Aorta (tissue), 5 donors: Measurements from ENCODE around the gene PRKCE. TPM values are rescaled to one million over a fixed set of nuclear protein-coding genes. Genes with fewer than 3 reads are reported as not detected.
A peak's percentile ranks its signal among the peaks of the same experiment; 100 is the strongest.
"Not testable (repeated sequence)": the region's sequence is repeated elsewhere in the genome, so short reads cannot be mapped to it uniquely, and the experiment has no call there.

Experiments
- ATAC-seq: fragments of 200-7000 bp; cut with Tn5 transposase; one replicate; pipeline ENCODE4 v1.9.1; 2022; ENCODE audit warnings: moderate library complexity; ENCODE audit not compliant: low FRiP score
- DNase-seq, 2 donors: peaks; one replicate each; pipeline ENCODE4 v3.0.0-alpha.2; 2020
- H3K27ac ChIP-seq, 2 donors: one replicate each; pipeline ENCODE4 v1.5.1; 2013; ENCODE audit warnings: low read length in 2 of 2, mild to moderate bottlenecking in 2 of 2, moderate library complexity in 2 of 2, control low read depth in 1 of 2, inconsistent platforms in 1 of 2, low read depth in 1 of 2
- H3K27me3 ChIP-seq, 2 donors: one replicate each; pipeline ENCODE4 v1.6.1; 2013; ENCODE audit warnings: control low read depth in 1 of 2, low read length in 1 of 2, mild to moderate bottlenecking in 1 of 2, moderate library complexity in 1 of 2; ENCODE audit not compliant: insufficient read depth in 2 of 2, control insufficient read depth in 1 of 2
- H3K36me3 ChIP-seq, 2 donors: one replicate each; pipeline ENCODE4 v1.6.1; 2013; ENCODE audit warnings: control low read depth in 1 of 2, low read length in 1 of 2, mild to moderate bottlenecking in 1 of 2; ENCODE audit not compliant: insufficient read depth in 2 of 2, control insufficient read depth in 1 of 2
- H3K4me1 ChIP-seq, 2 donors: one replicate each; pipeline ENCODE4 v1.6.1; 2013; ENCODE audit warnings: low read length in 2 of 2, control low read depth in 1 of 2, mild to moderate bottlenecking in 1 of 2, moderate library complexity in 1 of 2; ENCODE audit not compliant: insufficient read depth in 2 of 2, control insufficient read depth in 1 of 2
- H3K4me3 ChIP-seq, 2 donors: one replicate each; pipeline ENCODE4 v1.5.1; 2013; ENCODE audit warnings: low read length in 2 of 2, control low read depth in 1 of 2, mild to moderate bottlenecking in 1 of 2
- H3K9me3 ChIP-seq: one replicate; pipeline ENCODE4 v1.6.1; 2013; ENCODE audit warnings: mild to moderate bottlenecking, low read length; ENCODE audit not compliant: control insufficient read depth
- WGBS, 2 donors: extraction: QIAGEN DNeasy Blood & Tissue Kit; methylation state at CpG; one replicate each; pipeline ENCODE4 v1.1.7; 2013; 5-methylcytosine and 5-hydroxymethylcytosine counted together
- intact Hi-C, 2 donors: fragments of 100-400 bp; cut with DNase I; formaldehyde crosslinking; loops; one replicate each; pipeline versions ENCODE4 v1.14.2 to v1.15.0; 2022
- polyA plus RNA-seq, 2 donors: library from polyadenylated mRNA; stranded (reverse); fragments of 200-250 nt; gene quantifications; one replicate each; pipeline ENCODE4 v1.2.3, GENCODE V29; 2013
- total RNA-seq, 2 donors: library from RNA; stranded (reverse); fragmentation: NEBNext Ultra II Directional; extraction: Animal tissue kit (Norgen Biotek cat#: 25700); gene quantifications; one replicate each; pipeline ENCODE4 v1.2.1, GENCODE V29; 2021
- donor health status: healthy with polysubstance abuse.
- donor health status: Bipolar disorder and iron deficiency.
- donor health status: DM: no; HTN: no; CAD: no.
- donor health status: DM: no; HTN: no; CAD: no.
- donor health status: DM: yes; HTN: yes; CAD: no.

The PRKCE gene
- total and polyA plus RNA-seq, 4 donors: 1.5 to 23.8 (median 11.2) TPM

- DNase-seq: no peak
- ATAC-seq: peak; percentile 15
- Histone ChIP-seq H3K4me1 (no peaks in the 10 kb centered on the region), H3K4me3 (no peak overlapping the region), H3K9me3 (no peaks in the 10 kb centered on the region), H3K27ac (no peak overlapping the region), H3K27me3 (no peaks in the 10 kb centered on the region), H3K36me3 (no peaks in the 10 kb centered on the region)
- intact Hi-C loops: no loop called here
- 72 to 77% methylated on average over 11 of the region's 11 CpGs for WGBS, 2 donors
These were observed 200.3 kb downstream of the PRKCE start for GRCh38 chr2:45851576-45852304.

- no peaks in the 10 kb centered on the region for H3K4me1 ChIP-seq
These were observed 201.1 kb downstream of the PRKCE start for GRCh38 chr2:45852450-45853150.

GRCh38 chr2:45855374-45855773, 203.9 kb downstream of the PRKCE start:
- Histone ChIP-seq H3K36me3 (no peaks in the 10 kb centered on the region), H3K4me1 (no peaks in the 10 kb centered on the region), H3K27ac (no peak overlapping the region), H3K27me3 (no peaks in the 10 kb centered on the region), H3K9me3 (no peaks in the 10 kb centered on the region), H3K4me3 (no peak overlapping the region)
- DNase-seq (no peak), ATAC-seq (no peak)
- WGBS, 2 donors: 3 to 10% methylated on average over 3 of the region's 3 CpGs
- intact Hi-C loops: no loop called here

More at GRCh38 chr2:45852450-45853150, 201.1 kb downstream of the PRKCE start:
- ATAC-seq (no peak), DNase-seq (no peak)
- Histone ChIP-seq H3K27ac (no peak overlapping the region), H3K27me3 (no peaks in the 10 kb centered on the region), H3K4me3 (no peak overlapping the region), H3K9me3 (no peaks in the 10 kb centered on the region), H3K36me3 (no peaks in the 10 kb centered on the region)
- WGBS, 2 donors: 96 to 98% methylated on average over 6 of the region's 6 CpGs
- intact Hi-C loops: no loop called here

- intact Hi-C loops: no loop called here
- H3K4me3 ChIP-seq: no peak overlapping the region
- no peak overlapping the region for H3K27ac ChIP-seq
- WGBS, 2 donors: 91 to 92% methylated on average over 9 of the region's 9 CpGs
- H3K9me3 ChIP-seq: no peaks in the 10 kb centered on the region
- H3K4me1 ChIP-seq: no peaks in the 10 kb centered on the region
- no peak for DNase-seq
- ATAC-seq: no peak
- H3K36me3 ChIP-seq: no peaks in the 10 kb centered on the region
- H3K27me3 ChIP-seq: no peaks in the 10 kb centered on the region
These were observed 205.2 kb downstream of the PRKCE start for GRCh38 chr2:45856391-45857274.

- Histone ChIP-seq H3K4me1 (no peaks in the 10 kb centered on the region), H3K4me3 (no peak overlapping the region), H3K27ac (no peak overlapping the region), H3K36me3 (no peaks in the 10 kb centered on the region), H3K27me3 (no peaks in the 10 kb centered on the region), H3K9me3 (no peaks in the 10 kb centered on the region)
- ATAC-seq (no peak), DNase-seq (no peak)
- 36 to 42% methylated on average over 4 of the region's 4 CpGs for whole genome bisulfite sequencing, 2 donors
- intact Hi-C loops: no loop called here
These were observed 205.8 kb downstream of the PRKCE start for GRCh38 chr2:45857275-45857609.

GRCh38 chr2:45857867-45858520, 206.5 kb downstream of the PRKCE start:
- Histone ChIP-seq H3K4me3 (no peak overlapping the region), H3K36me3 (no peaks in the 10 kb centered on the region), H3K27me3 (no peaks in the 10 kb centered on the region), H3K9me3 (no peaks in the 10 kb centered on the region), H3K27ac (no peak overlapping the region), H3K4me1 (no peaks in the 10 kb centered on the region)
- ATAC-seq (no peak), DNase-seq (no peak)
- intact Hi-C loops: no loop called here
- 76% methylated on average over 11 of the region's 11 CpGs for WGBS, 2 donors

GRCh38 chr2:45858872-45859271, 207.4 kb downstream of the PRKCE start:
- ATAC-seq, H3K4me1 ChIP-seq, H3K9me3 ChIP-seq, H3K4me3 ChIP-seq, DNase-seq, H3K36me3 ChIP-seq, H3K27me3 ChIP-seq, intact Hi-C loops, H3K27ac ChIP-seq: not testable (repeated sequence)
- WGBS, 2 donors: 73 to 86% methylated on average over 5 of the region's 5 CpGs

- no peaks in the 10 kb centered on the region for H3K4me1 ChIP-seq
- H3K27ac ChIP-seq: no peak overlapping the region
- DNase-seq: no peak
- WGBS, 2 donors: 93 to 96% methylated on average over 1 of the region's 1 CpG
- H3K36me3 ChIP-seq: no peaks in the 10 kb centered on the region
- no peaks in the 10 kb centered on the region for H3K27me3 ChIP-seq
- no peak overlapping the region for H3K4me3 ChIP-seq
- intact Hi-C loops: no loop called here
- no peaks in the 10 kb centered on the region for H3K9me3 ChIP-seq
- ATAC-seq: no peak
These were observed 208.2 kb downstream of the PRKCE start for GRCh38 chr2:45859682-45860081.
